ENCODE results near the gene CYP19A1.
A peak's percentile ranks its signal among the peaks of the same experiment; 100 is the strongest.
"Not testable (repeated sequence)": the region's sequence is repeated elsewhere in the genome, so short reads cannot be mapped to it uniquely, and the experiment has no call there.

CYP19A1 gene

GRCh38 chr15:51189669-51190385, 148.6 kb downstream of the CYP19A1 start:
- Histone ChIP-seq H4K91ac (ENCODE audit: low read depth, low read length) (no peak overlapping the region), H4K12ac (ENCODE audit: low read depth, low read length) (no peak overlapping the region), H2BK12ac (ENCODE audit: low read length) (no peak overlapping the region), H3K4ac (ENCODE audit: low read depth, low read length) (no peak overlapping the region), H3K27me3 (ENCODE audit: insufficient read depth, low read length) (no peaks in the 10 kb centered on the region), H2AFZ (ENCODE audit: insufficient read depth, low read length, poor library complexity) (no peak overlapping the region), H3K79me2 (ENCODE audit: control insufficient read depth, insufficient read depth, low read length, poor library complexity) (no peaks in the 10 kb centered on the region), H3K18ac (ENCODE audit: low read length) (no peak overlapping the region), H3K4me1 (ENCODE audit: control insufficient read depth in 1 of 2, insufficient read depth in 2 of 2, low read length in 2 of 2) (peaks cover 5% of the 10 kb centered on the region in 2 experiments), H3K23ac (ENCODE audit: low read length) (no peak overlapping the region), H3K36me3 (ENCODE audit: control insufficient read depth in 1 of 2, insufficient read depth in 2 of 2, low read length in 2 of 2) (no peaks in the 10 kb centered on the region), H3K27ac (ENCODE audit: low read depth, low read length) (no peak overlapping the region), H3K14ac (ENCODE audit: low read length) (no peak overlapping the region), H3K9me3 (ENCODE audit: insufficient read depth, low read depth, low read length) (no peaks in the 10 kb centered on the region), H2AK5ac (ENCODE audit: low read length) (no peak overlapping the region), H2BK120ac (ENCODE audit: insufficient read depth, low read length, poor library complexity) (no peak overlapping the region), H4K8ac (ENCODE audit: low read depth, low read length) (no peak overlapping the region), H2BK5ac (ENCODE audit: low read depth, low read length, poor library complexity) (no peak overlapping the region), H3K4me2 (ENCODE audit: low read length) (no peak overlapping the region), H3K79me1 (ENCODE audit: low read length) (peaks cover 4% of the 10 kb centered on the region), H3K9ac (ENCODE audit: low read length) (no peak overlapping the region), H3K4me3 (ENCODE audit: low read depth, low read length) (no peak overlapping the region)
- WGBS (ENCODE audit: extremely low coverage, insufficient coverage, insufficient read length) = no CpG with 5 or more reads among the region's 6 CpGs
- DNase-seq = peak in 1 of 2 donors; percentile 2

DNA sequence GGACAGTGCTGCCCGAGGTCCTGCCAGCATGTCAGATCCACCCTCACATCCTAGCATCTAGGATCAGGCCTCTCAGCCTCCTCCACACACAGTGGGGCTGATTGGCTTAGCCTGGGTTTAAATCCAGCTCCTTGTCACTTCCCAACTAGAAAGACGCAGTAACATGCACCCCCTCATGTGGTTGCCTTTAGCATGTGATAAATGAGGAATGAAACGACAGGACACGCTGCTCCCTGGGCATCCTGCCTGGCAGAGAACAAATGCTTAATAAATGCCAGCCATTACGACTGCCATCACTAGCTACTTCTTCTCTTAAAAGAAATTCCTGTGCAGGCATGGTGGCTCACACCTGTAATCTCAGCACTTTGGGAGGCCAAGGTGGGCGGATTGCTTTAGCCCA, 149.6 kb downstream of the CYP19A1 start:
- H4K91ac ChIP-seq (ENCODE audit: low read depth, low read length); H3K14ac ChIP-seq (ENCODE audit: low read length); H3K79me2 ChIP-seq (ENCODE audit: control insufficient read depth, insufficient read depth, low read length, poor library complexity); H2BK5ac ChIP-seq (ENCODE audit: low read depth, low read length, poor library complexity); H3K18ac ChIP-seq (ENCODE audit: low read length); H2AK5ac ChIP-seq (ENCODE audit: low read length); H3K4me2 ChIP-seq (ENCODE audit: low read length); H3K9me3 ChIP-seq (ENCODE audit: insufficient read depth, low read depth, low read length); H3K9ac ChIP-seq (ENCODE audit: low read length); H2BK120ac ChIP-seq (ENCODE audit: insufficient read depth, low read length, poor library complexity); H3K4me1 ChIP-seq (ENCODE audit: control insufficient read depth in 1 of 2, insufficient read depth in 2 of 2, low read length in 2 of 2); H3K27me3 ChIP-seq (ENCODE audit: insufficient read depth, low read length); H2BK12ac ChIP-seq (ENCODE audit: low read length); H3K36me3 ChIP-seq (ENCODE audit: control insufficient read depth in 1 of 2, insufficient read depth in 2 of 2, low read length in 2 of 2); H3K4ac ChIP-seq (ENCODE audit: low read depth, low read length); H3K23ac ChIP-seq (ENCODE audit: low read length); H3K4me3 ChIP-seq (ENCODE audit: low read depth, low read length); H3K27ac ChIP-seq (ENCODE audit: low read depth, low read length); H2AFZ ChIP-seq (ENCODE audit: insufficient read depth, low read length, poor library complexity); H4K12ac ChIP-seq (ENCODE audit: low read depth, low read length); H3K79me1 ChIP-seq (ENCODE audit: low read length); H4K8ac ChIP-seq (ENCODE audit: low read depth, low read length); DNase-seq: not testable (repeated sequence)
- WGBS (ENCODE audit: extremely low coverage, insufficient coverage, insufficient read length) = no CpG with 5 or more reads among the region's 6 CpGs

DNA sequence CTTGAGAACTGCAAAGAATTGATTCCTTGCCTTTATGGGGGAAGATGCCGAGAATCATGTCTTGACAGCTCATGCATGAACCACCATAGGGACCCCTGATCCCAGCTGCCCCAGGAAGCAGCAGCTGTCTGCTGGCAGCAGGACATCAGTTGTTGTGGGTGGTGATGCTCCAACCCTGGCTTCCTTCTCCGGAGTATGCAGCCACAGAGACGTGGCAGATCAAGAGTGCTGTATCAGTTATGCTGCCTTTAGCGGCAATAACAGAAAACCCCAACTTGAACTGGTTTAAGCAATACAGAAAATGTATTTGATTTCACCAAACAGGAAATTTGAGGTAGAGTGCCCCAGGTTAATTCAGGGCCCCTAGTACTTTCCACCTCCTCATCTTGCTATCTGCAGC, 151.5 kb downstream of the CYP19A1 start:
- H3K4me1 ChIP-seq (ENCODE audit: control insufficient read depth in 1 of 2, insufficient read depth in 2 of 2, low read length in 2 of 2) = peaks cover 5% of the 10 kb centered on the region in 2 experiments
- H2BK120ac ChIP-seq (ENCODE audit: insufficient read depth, low read length, poor library complexity) = no peak overlapping the region
- H4K91ac ChIP-seq (ENCODE audit: low read depth, low read length) = no peak overlapping the region
- no peak overlapping the region for H3K4me2 ChIP-seq (ENCODE audit: low read length)
- H3K4ac ChIP-seq (ENCODE audit: low read depth, low read length) = no peak overlapping the region
- H3K9ac ChIP-seq (ENCODE audit: low read length) = no peak overlapping the region
- no peak overlapping the region for H2AFZ ChIP-seq (ENCODE audit: insufficient read depth, low read length, poor library complexity)
- peaks cover 4% of the 10 kb centered on the region for H3K79me1 ChIP-seq (ENCODE audit: low read length)
- H3K14ac ChIP-seq (ENCODE audit: low read length) = no peak overlapping the region
- no peak for DNase-seq
- no peak overlapping the region for H3K27ac ChIP-seq (ENCODE audit: low read depth, low read length)
- no CpG with 5 or more reads among the region's 4 CpGs for WGBS (ENCODE audit: extremely low coverage, insufficient coverage, insufficient read length)
- no peaks in the 10 kb centered on the region for H3K79me2 ChIP-seq (ENCODE audit: control insufficient read depth, insufficient read depth, low read length, poor library complexity)
- H3K36me3 ChIP-seq (ENCODE audit: control insufficient read depth in 1 of 2, insufficient read depth in 2 of 2, low read length in 2 of 2) = no peaks in the 10 kb centered on the region
- no peaks in the 10 kb centered on the region for H3K27me3 ChIP-seq (ENCODE audit: insufficient read depth, low read length)
- H4K12ac ChIP-seq (ENCODE audit: low read depth, low read length) = no peak overlapping the region
- H3K4me3 ChIP-seq (ENCODE audit: low read depth, low read length) = no peak overlapping the region
- H3K23ac ChIP-seq (ENCODE audit: low read length) = no peak overlapping the region
- no peak overlapping the region for H3K18ac ChIP-seq (ENCODE audit: low read length)
- H2BK12ac ChIP-seq (ENCODE audit: low read length) = no peak overlapping the region
- H3K9me3 ChIP-seq (ENCODE audit: insufficient read depth, low read depth, low read length) = no peaks in the 10 kb centered on the region
- H4K8ac ChIP-seq (ENCODE audit: low read depth, low read length) = no peak overlapping the region
- H2AK5ac ChIP-seq (ENCODE audit: low read length) = no peak overlapping the region
- no peak overlapping the region for H2BK5ac ChIP-seq (ENCODE audit: low read depth, low read length, poor library complexity)

GRCh38 chr15:51186181-51186705, 152.2 kb downstream of the CYP19A1 start:
- Histone ChIP-seq H3K4me1 (ENCODE audit: control insufficient read depth in 1 of 2, insufficient read depth in 2 of 2, low read length in 2 of 2) (peaks cover under 1 to 2% of the 10 kb centered on the region in 2 experiments), H4K91ac (ENCODE audit: low read depth, low read length) (no peak overlapping the region), H3K14ac (ENCODE audit: low read length) (no peak overlapping the region), H3K4ac (ENCODE audit: low read depth, low read length) (no peak overlapping the region), H3K4me3 (ENCODE audit: low read depth, low read length) (no peak overlapping the region), H3K23ac (ENCODE audit: low read length) (no peak overlapping the region), H2BK12ac (ENCODE audit: low read length) (no peak overlapping the region), H3K79me1 (ENCODE audit: low read length) (peaks cover under 1% of the 10 kb centered on the region), H2AFZ (ENCODE audit: insufficient read depth, low read length, poor library complexity) (no peak overlapping the region), H4K8ac (ENCODE audit: low read depth, low read length) (no peak overlapping the region), H3K9me3 (ENCODE audit: insufficient read depth, low read depth, low read length) (peaks cover 3% of the 10 kb centered on the region), H3K4me2 (ENCODE audit: low read length) (no peak overlapping the region), H3K9ac (ENCODE audit: low read length) (no peak overlapping the region), H3K18ac (ENCODE audit: low read length) (no peak overlapping the region), H3K79me2 (ENCODE audit: control insufficient read depth, insufficient read depth, low read length, poor library complexity) (no peaks in the 10 kb centered on the region), H2BK120ac (ENCODE audit: insufficient read depth, low read length, poor library complexity) (no peak overlapping the region), H3K27ac (ENCODE audit: low read depth, low read length) (no peak overlapping the region), H2BK5ac (ENCODE audit: low read depth, low read length, poor library complexity) (no peak overlapping the region), H2AK5ac (ENCODE audit: low read length) (no peak overlapping the region), H4K12ac (ENCODE audit: low read depth, low read length) (no peak overlapping the region), H3K27me3 (ENCODE audit: insufficient read depth, low read length) (no peaks in the 10 kb centered on the region), H3K36me3 (ENCODE audit: control insufficient read depth in 1 of 2, insufficient read depth in 2 of 2, low read length in 2 of 2) (no peaks in the 10 kb centered on the region)
- no peak for DNase-seq
- WGBS (ENCODE audit: extremely low coverage, insufficient coverage, insufficient read length) = no CpG with 5 or more reads among the region's 5 CpGs

All from trophoblast cell (in vitro differentiated cells and primary cell).